Muscle layer of colon (tissue), 2 donors: ENCODE measurements around the gene SUV39H2.
"Not testable (repeated sequence)": the region's sequence is repeated elsewhere in the genome, so short reads cannot be mapped to it uniquely, and the experiment has no call there.

Source experiments
- H3K27ac ChIP-seq: one replicate; pipeline ENCODE4 v1.7.0; 2013; ENCODE audit warnings: low read depth, mild to moderate bottlenecking, low read length, moderate library complexity
- H3K27me3 ChIP-seq, 2 donors: one replicate each; pipeline ENCODE4 v1.7.0; 2013; ENCODE audit warnings: low read length in 2 of 2, mild to moderate bottlenecking in 2 of 2; ENCODE audit not compliant: insufficient read depth in 2 of 2, control insufficient read depth in 1 of 2
- H3K36me3 ChIP-seq: one replicate; pipeline ENCODE4 v1.7.0; 2013; ENCODE audit warnings: mild to moderate bottlenecking, low read length; ENCODE audit not compliant: insufficient read depth
- H3K4me1 ChIP-seq: one replicate; pipeline ENCODE4 v1.7.0; 2013; ENCODE audit warnings: mild to moderate bottlenecking, low read length; ENCODE audit not compliant: insufficient read depth
- H3K4me3 ChIP-seq, 2 donors: one replicate each; pipeline ENCODE4 v1.7.0; 2013; ENCODE audit warnings: low read length in 2 of 2, low read depth in 1 of 2, mild to moderate bottlenecking in 1 of 2, moderate library complexity in 1 of 2
- H3K9ac ChIP-seq: one replicate; pipeline ENCODE4 v1.7.0; 2013; ENCODE audit warnings: low read length
- H3K9me3 ChIP-seq: one replicate; pipeline ENCODE4 v1.7.0; 2013; ENCODE audit warnings: mild to moderate bottlenecking, low read length
- donor health status: abdominal sarcoma.
- donor health status: Adenocarcinoma of cecum.

The SUV39H2 gene

GRCh38 chr10:14844948-14845347 lies 33.7 kb upstream of the SUV39H2 start:
- Histone ChIP-seq H3K36me3 (peaks cover 31% of the 10 kb centered on the region), H3K9ac (no peak overlapping the region), H3K27me3 (no peaks in the 10 kb centered on the region), H3K9me3 (no peaks in the 10 kb centered on the region), H3K4me3 (no peak overlapping the region), H3K27ac (no peak overlapping the region), H3K4me1 (no peaks in the 10 kb centered on the region)

- H3K4me3 ChIP-seq = no peak overlapping the region
- no peak overlapping the region for H3K9ac ChIP-seq
- H3K36me3 ChIP-seq = peaks cover 10% of the 10 kb centered on the region
Measured at GRCh38 chr10:14852236-14852635, 26.4 kb upstream of the SUV39H2 start.

GRCh38 chr10:14855453-14855852 lies 23.2 kb upstream of the SUV39H2 start:
- peaks cover 15% of the 10 kb centered on the region for H3K36me3 ChIP-seq
- H3K27ac ChIP-seq = no peak overlapping the region
- H3K9ac ChIP-seq = no peak overlapping the region
- no peaks in the 10 kb centered on the region for H3K9me3 ChIP-seq
- H3K4me3 ChIP-seq = no peak overlapping the region
- no peaks in the 10 kb centered on the region for H3K4me1 ChIP-seq
- H3K27me3 ChIP-seq = no peaks in the 10 kb centered on the region

More at GRCh38 chr10:14852236-14852635, 26.4 kb upstream of the SUV39H2 start:
- Histone ChIP-seq H3K9me3 (no peaks in the 10 kb centered on the region), H3K27me3 (no peaks in the 10 kb centered on the region), H3K27ac (no peak overlapping the region), H3K4me1 (no peaks in the 10 kb centered on the region)

- no peak overlapping the region for H3K9ac ChIP-seq
- no peaks in the 10 kb centered on the region for H3K4me1 ChIP-seq
- H3K36me3 ChIP-seq = peaks cover 17% of the 10 kb centered on the region
- H3K27ac ChIP-seq = no peak overlapping the region
- no peaks in the 10 kb centered on the region for H3K27me3 ChIP-seq
- H3K9me3 ChIP-seq = no peaks in the 10 kb centered on the region
- no peak overlapping the region for H3K4me3 ChIP-seq
Measured at GRCh38 chr10:14858338-14858960, 20.2 kb upstream of the SUV39H2 start.

- Histone ChIP-seq H3K27me3 (no peaks in the 10 kb centered on the region), H3K9me3 (no peaks in the 10 kb centered on the region), H3K4me1 (no peaks in the 10 kb centered on the region), H3K36me3 (peaks cover 17% of the 10 kb centered on the region), H3K9ac (no peak overlapping the region), H3K27ac (no peak overlapping the region), H3K4me3 (no peak overlapping the region)
Measured at GRCh38 chr10:14859043-14859442, 19.6 kb upstream of the SUV39H2 start.

- no peak overlapping the region for H3K27ac ChIP-seq
- H3K36me3 ChIP-seq = peaks cover 17% of the 10 kb centered on the region
- no peaks in the 10 kb centered on the region for H3K27me3 ChIP-seq
- H3K4me1 ChIP-seq = no peaks in the 10 kb centered on the region
- no peaks in the 10 kb centered on the region for H3K9me3 ChIP-seq
- no peak overlapping the region for H3K9ac ChIP-seq
- H3K4me3 ChIP-seq = no peak overlapping the region
Measured at GRCh38 chr10:14859775-14860174, 18.9 kb upstream of the SUV39H2 start.

- Histone ChIP-seq H3K36me3 (peaks cover 15% of the 10 kb centered on the region), H3K4me3 (no peak overlapping the region), H3K27ac (no peak overlapping the region), H3K27me3 (no peaks in the 10 kb centered on the region), H3K9ac (no peak overlapping the region), H3K9me3 (no peaks in the 10 kb centered on the region), H3K4me1 (no peaks in the 10 kb centered on the region)
Measured at GRCh38 chr10:14860791-14861190, 17.9 kb upstream of the SUV39H2 start.

- not testable (repeated sequence) for H3K27ac ChIP-seq, H3K4me1 ChIP-seq, H3K27me3 ChIP-seq, H3K9me3 ChIP-seq, H3K9ac ChIP-seq, H3K4me3 ChIP-seq
- peaks cover 22% of the 10 kb centered on the region for H3K36me3 ChIP-seq
Measured at GRCh38 chr10:14864466-14864865, 14.2 kb upstream of the SUV39H2 start.

GRCh38 chr10:14864871-14865270 lies 13.8 kb upstream of the SUV39H2 start:
- H3K9me3 ChIP-seq, H3K27me3 ChIP-seq, H3K4me1 ChIP-seq, H3K4me3 ChIP-seq, H3K9ac ChIP-seq, H3K27ac ChIP-seq: not testable (repeated sequence)
- peaks cover 25% of the 10 kb centered on the region for H3K36me3 ChIP-seq

- H3K9ac ChIP-seq = no peak overlapping the region
- peaks cover 8% of the 10 kb centered on the region for H3K36me3 ChIP-seq
- peaks cover 10% of the 10 kb centered on the region for H3K4me1 ChIP-seq
- H3K9me3 ChIP-seq = no peaks in the 10 kb centered on the region
- H3K27ac ChIP-seq = no peak overlapping the region
- no peaks in the 10 kb centered on the region for H3K27me3 ChIP-seq
- H3K4me3 ChIP-seq = no peak overlapping the region
Measured at GRCh38 chr10:14873090-14873760, 5.4 kb upstream of the SUV39H2 start.

- Histone ChIP-seq H3K27me3 (no peaks in the 10 kb centered on the region), H3K9ac (no peak overlapping the region), H3K4me3 (no peak overlapping the region), H3K4me1 (peaks cover 21% of the 10 kb centered on the region), H3K27ac (no peak overlapping the region), H3K9me3 (no peaks in the 10 kb centered on the region), H3K36me3 (no peaks in the 10 kb centered on the region)
Measured at GRCh38 chr10:14875941-14876340, 2.7 kb upstream of the SUV39H2 start.

GRCh38 chr10:14876764-14877163 lies 1.9 kb upstream of the SUV39H2 start:
- Histone ChIP-seq H3K4me3 (no peak overlapping the region), H3K9me3 (no peaks in the 10 kb centered on the region), H3K27me3 (no peaks in the 10 kb centered on the region), H3K36me3 (no peaks in the 10 kb centered on the region), H3K27ac (no peak overlapping the region), H3K4me1 (peaks cover 21% of the 10 kb centered on the region), H3K9ac (no peak overlapping the region)
